Mucosa of rectum (tissue), 2 donors: ENCODE data around the gene GSTT4.
"Not testable (repeated sequence)": the region's sequence is repeated elsewhere in the genome, so short reads cannot be mapped to it uniquely, and the experiment has no call there.

Source experiments
- H3K27ac ChIP-seq, 2 donors: one replicate each; pipeline ENCODE4 v1.7.0; 2013; ENCODE audit warnings: inconsistent platforms in 2 of 2, low read depth in 2 of 2, low read length in 2 of 2
- H3K27me3 ChIP-seq, 2 donors: one replicate each; pipeline ENCODE4 v1.7.0; 2013; ENCODE audit warnings: low read length in 2 of 2; ENCODE audit not compliant: control insufficient read depth in 2 of 2, insufficient read depth in 2 of 2
- H3K36me3 ChIP-seq, 2 donors: one replicate each; pipeline ENCODE4 v1.7.0; 2013; ENCODE audit warnings: low read length in 2 of 2; ENCODE audit not compliant: control insufficient read depth in 2 of 2, insufficient read depth in 2 of 2
- H3K4me1 ChIP-seq, 2 donors: one replicate each; pipeline ENCODE4 v1.7.0; 2013; ENCODE audit warnings: low read length in 2 of 2, mild to moderate bottlenecking in 1 of 2; ENCODE audit not compliant: control insufficient read depth in 2 of 2, insufficient read depth in 2 of 2
- H3K4me3 ChIP-seq, 2 donors: one replicate each; pipeline ENCODE4 v1.7.0; 2013; ENCODE audit warnings: low read length in 2 of 2
- H3K9ac ChIP-seq, 2 donors: one replicate each; pipeline ENCODE4 v1.7.0; 2013; ENCODE audit warnings: low read length in 2 of 2, low read depth in 1 of 2, mild to moderate bottlenecking in 1 of 2
- H3K9me3 ChIP-seq, 2 donors: one replicate each; pipeline ENCODE4 v1.7.0; 2013; ENCODE audit warnings: low read length in 2 of 2; ENCODE audit not compliant: control insufficient read depth in 2 of 2
- donor health status: healthy.
- donor health status: Normal muscosa, but diverticular disease.

Gene GSTT4

GRCh38 chr22:23997092-23997491 is 8.2 kb downstream of the GSTT4 start:
- Histone ChIP-seq H3K27ac (no peak overlapping the region), H3K36me3 (no peaks in the 10 kb centered on the region), H3K4me1 (no peaks in the 10 kb centered on the region), H3K9me3 (no peaks in the 10 kb centered on the region), H3K27me3 (no peaks in the 10 kb centered on the region), H3K9ac (no peak overlapping the region), H3K4me3 (no peak overlapping the region)

GRCh38 chr22:23993581-23994177 is 11.6 kb downstream of the GSTT4 start:
- not testable (repeated sequence) for H3K4me1 ChIP-seq, H3K9ac ChIP-seq, H3K4me3 ChIP-seq, H3K36me3 ChIP-seq, H3K9me3 ChIP-seq, H3K27me3 ChIP-seq, H3K27ac ChIP-seq

GRCh38 chr22:23993080-23993479 is 12.2 kb downstream of the GSTT4 start:
- not testable (repeated sequence) for H3K9me3 ChIP-seq, H3K36me3 ChIP-seq, H3K27ac ChIP-seq, H3K27me3 ChIP-seq, H3K4me1 ChIP-seq, H3K9ac ChIP-seq, H3K4me3 ChIP-seq

GRCh38 chr22:23989583-23990244 is 15.5 kb downstream of the GSTT4 start:
- H3K9ac ChIP-seq, H3K9me3 ChIP-seq, H3K4me1 ChIP-seq, H3K4me3 ChIP-seq, H3K27me3 ChIP-seq, H3K36me3 ChIP-seq, H3K27ac ChIP-seq: not testable (repeated sequence)

GRCh38 chr22:23986538-23987178 is 18.6 kb downstream of the GSTT4 start:
- H3K9me3 ChIP-seq, H3K27me3 ChIP-seq, H3K36me3 ChIP-seq, H3K9ac ChIP-seq, H3K4me3 ChIP-seq, H3K4me1 ChIP-seq, H3K27ac ChIP-seq: not testable (repeated sequence)

GRCh38 chr22:23986089-23986488 is 19.2 kb downstream of the GSTT4 start:
- H3K36me3 ChIP-seq, H3K27me3 ChIP-seq, H3K9me3 ChIP-seq, H3K4me3 ChIP-seq, H3K27ac ChIP-seq, H3K4me1 ChIP-seq, H3K9ac ChIP-seq: not testable (repeated sequence)

- Histone ChIP-seq H3K9ac (no peak overlapping the region), H3K36me3 (no peaks in the 10 kb centered on the region), H3K4me1 (no peaks in the 10 kb centered on the region), H3K27me3 (no peaks in the 10 kb centered on the region), H3K4me3 (no peak overlapping the region), H3K9me3 (no peaks in the 10 kb centered on the region), H3K27ac (no peak overlapping the region)
Observed at GRCh38 chr22:23984430-23984829, 20.8 kb downstream of the GSTT4 start.

GRCh38 chr22:23980567-23980966 is 24.7 kb downstream of the GSTT4 start:
- H3K9me3 ChIP-seq, H3K27me3 ChIP-seq, H3K9ac ChIP-seq, H3K4me3 ChIP-seq, H3K4me1 ChIP-seq, H3K27ac ChIP-seq, H3K36me3 ChIP-seq: not testable (repeated sequence)

- not testable (repeated sequence) for H3K27ac ChIP-seq, H3K4me3 ChIP-seq
Observed at GRCh38 chr22:23979557-23980240, 25.6 kb downstream of the GSTT4 start, which contains the start of gene GSTT2. Gene GSTT2, plus strand, starts transcription at chr22:23980134.

GRCh38 chr22:23977304-23977703 is 27.9 kb downstream of the GSTT4 start:
- H3K27me3 ChIP-seq, H3K36me3 ChIP-seq, H3K4me1 ChIP-seq: not testable (repeated sequence)

More at GRCh38 chr22:23979557-23980240, 25.6 kb downstream of the GSTT4 start, which contains the start of gene GSTT2:
- not testable (repeated sequence) for H3K27me3 ChIP-seq, H3K4me1 ChIP-seq, H3K9me3 ChIP-seq, H3K9ac ChIP-seq, H3K36me3 ChIP-seq

More at GRCh38 chr22:23977304-23977703, 27.9 kb downstream of the GSTT4 start:
- not testable (repeated sequence) for H3K9me3 ChIP-seq, H3K27ac ChIP-seq, H3K4me3 ChIP-seq, H3K9ac ChIP-seq
